Measurements from ENCODE around the gene SBK2. TPM values are rescaled to one million over a fixed set of nuclear protein-coding genes. Genes with fewer than 3 reads are reported as not detected.

SBK2 gene
- total RNA-seq, 1 experiment from 2014 or later, result 4.0 TPM

DNA sequence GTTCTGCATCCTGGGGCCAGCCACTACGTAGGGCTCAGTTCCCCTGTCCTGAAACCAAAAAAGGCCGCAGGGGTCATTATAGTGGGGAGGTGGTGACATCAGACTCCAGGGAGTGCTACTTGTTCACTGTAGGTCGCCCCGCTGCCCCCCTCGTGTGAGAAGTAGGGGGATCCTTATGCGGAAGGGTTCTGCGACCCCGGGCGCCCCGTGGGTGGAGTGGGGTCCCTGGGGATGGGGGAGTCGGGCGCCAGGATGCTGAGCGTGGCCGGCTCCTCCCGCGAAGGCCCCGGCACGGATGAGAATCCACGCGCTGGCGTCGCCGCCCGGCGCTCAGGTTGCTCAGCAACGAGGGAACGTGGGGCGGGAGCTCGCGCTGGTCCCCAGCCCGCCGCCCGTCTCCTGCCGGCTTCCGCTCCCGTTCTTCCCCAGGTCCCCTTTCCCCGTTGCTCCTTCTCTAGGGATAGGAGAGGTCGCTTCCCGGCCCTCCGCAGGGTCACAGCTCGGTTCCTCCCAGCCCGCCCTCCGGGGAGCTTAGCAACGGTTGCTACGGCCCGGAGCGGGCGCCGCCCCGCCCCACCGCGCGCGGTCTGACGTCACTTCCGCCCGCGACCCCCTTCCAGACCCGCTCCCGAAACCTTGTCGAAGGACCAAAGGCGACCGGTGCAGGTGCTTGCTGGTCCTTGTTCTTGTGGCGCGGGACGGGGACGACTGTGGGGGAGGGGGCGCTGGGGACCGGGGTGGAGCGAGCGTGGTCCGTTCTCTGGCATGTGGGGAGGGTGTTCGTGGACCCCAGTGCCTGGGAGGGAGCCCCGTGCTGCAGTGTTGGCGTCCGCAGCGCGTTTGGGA lies 52.1 kb downstream of the SBK2 start, which contains the start of gene NAT14:
TSS of gene NAT14 (plus strand) at position 596 of the 846 bp plus-strand sequence. CDS start 521 bp downstream, outside the sequence.
- Histone ChIP-seq H3K4me3 (ENCODE audit: insufficient read depth, low read depth, low read length) (peak within 1 kb of the TSS; percentile 80), H3K27me3 (ENCODE audit: control insufficient read depth, insufficient read depth, low read length) (no peaks in the 10 kb centered on the region), H3K36me3 (replicated peaks; ENCODE audit: control insufficient read depth, insufficient read depth, low read length) (no peaks in the 10 kb centered on the region)
- peak; percentile 99 for DNase-seq

DNA sequence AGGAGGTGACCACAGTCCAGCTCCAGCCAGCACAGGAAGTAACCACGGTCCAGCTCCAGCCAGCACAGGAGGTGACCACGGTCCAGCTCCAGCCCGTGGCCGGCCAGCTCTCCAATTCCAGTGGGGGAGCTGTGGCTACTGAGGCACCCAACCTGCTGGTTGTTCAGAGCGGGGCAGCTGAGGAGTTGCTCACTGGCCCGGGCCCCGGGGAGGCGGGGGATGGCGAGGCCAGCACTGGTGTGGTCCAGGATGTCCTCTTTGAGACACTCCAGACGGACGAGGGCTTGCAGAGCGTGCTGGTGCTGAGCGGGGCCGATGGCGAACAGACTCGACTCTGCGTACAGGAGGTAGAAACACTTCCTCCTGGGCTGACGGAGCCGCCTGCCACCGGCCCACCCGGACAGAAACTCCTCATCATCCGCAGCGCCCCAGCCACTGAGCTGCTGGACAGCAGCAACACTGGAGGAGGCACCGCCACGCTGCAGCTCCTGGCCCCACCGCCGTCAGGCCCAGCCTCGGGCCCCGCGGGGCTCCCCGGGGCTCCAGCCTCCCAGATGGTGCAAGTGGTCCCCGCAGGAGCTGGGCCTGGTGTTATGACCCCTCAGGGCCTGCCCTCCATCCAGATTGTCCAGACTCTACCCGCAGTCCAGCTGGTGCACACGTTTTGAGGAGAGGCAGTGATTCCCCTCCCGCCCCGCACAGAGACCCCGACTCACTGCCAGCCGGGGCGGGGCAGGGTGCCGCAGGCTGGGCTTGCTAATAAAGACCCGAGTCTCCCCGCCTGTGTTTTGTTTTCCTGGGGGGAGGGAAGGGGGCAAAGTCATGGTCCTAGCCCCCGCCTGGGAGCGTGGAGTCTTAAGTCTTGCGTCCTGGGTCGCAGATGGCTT lies 53.0 kb downstream of the SBK2 start:
- H3K36me3 ChIP-seq (replicated peaks; ENCODE audit: control insufficient read depth, insufficient read depth, low read length), result no peaks in the 10 kb centered on the region
- peak overlapping the region; percentile 80 for H3K4me3 ChIP-seq (ENCODE audit: insufficient read depth, low read depth, low read length)
- no peaks in the 10 kb centered on the region for H3K27me3 ChIP-seq (ENCODE audit: control insufficient read depth, insufficient read depth, low read length)
- DNase-seq, result peak; percentile 79

DNA sequence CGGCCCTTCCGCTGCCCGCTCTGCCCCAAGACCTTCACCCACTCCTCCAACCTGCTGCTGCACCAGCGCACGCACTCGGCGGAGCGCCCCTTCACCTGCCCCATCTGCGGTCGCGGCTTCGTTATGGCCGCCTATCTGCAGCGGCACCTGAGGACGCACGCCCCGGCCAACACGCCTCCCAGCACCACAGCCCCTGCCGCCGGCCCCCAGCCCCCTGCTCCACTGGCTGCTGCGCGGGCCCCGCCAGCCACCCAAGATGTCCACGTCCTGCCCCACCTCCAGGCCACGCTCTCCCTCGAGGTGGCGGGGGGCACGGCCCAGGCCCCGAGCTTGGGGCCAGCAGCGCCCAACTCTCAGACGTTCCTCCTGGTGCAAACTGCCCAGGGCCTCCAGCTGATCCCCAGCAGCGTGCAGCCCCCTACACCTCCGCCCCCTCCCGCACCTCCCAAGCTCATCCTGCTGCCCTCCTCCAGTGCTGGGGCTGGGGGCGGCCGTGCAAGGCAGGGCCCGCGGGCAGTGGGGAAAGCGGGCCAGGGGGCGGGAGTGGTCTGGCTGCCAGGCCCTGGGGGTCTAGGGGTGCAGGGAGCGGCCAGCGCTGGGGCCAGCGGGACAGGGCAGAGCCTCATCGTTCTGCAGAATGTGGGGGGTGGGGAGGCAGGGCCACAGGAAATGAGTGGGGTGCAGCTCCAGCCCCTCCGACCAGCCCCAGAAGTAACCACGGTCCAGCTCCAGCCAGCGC lies 53.8 kb downstream of the SBK2 start:
- no peak overlapping the region for H3K4me3 ChIP-seq (ENCODE audit: insufficient read depth, low read depth, low read length)
- H3K36me3 ChIP-seq (replicated peaks; ENCODE audit: control insufficient read depth, insufficient read depth, low read length), result no peaks in the 10 kb centered on the region
- DNase-seq, result no peak
- no peaks in the 10 kb centered on the region for H3K27me3 ChIP-seq (ENCODE audit: control insufficient read depth, insufficient read depth, low read length)

DNA sequence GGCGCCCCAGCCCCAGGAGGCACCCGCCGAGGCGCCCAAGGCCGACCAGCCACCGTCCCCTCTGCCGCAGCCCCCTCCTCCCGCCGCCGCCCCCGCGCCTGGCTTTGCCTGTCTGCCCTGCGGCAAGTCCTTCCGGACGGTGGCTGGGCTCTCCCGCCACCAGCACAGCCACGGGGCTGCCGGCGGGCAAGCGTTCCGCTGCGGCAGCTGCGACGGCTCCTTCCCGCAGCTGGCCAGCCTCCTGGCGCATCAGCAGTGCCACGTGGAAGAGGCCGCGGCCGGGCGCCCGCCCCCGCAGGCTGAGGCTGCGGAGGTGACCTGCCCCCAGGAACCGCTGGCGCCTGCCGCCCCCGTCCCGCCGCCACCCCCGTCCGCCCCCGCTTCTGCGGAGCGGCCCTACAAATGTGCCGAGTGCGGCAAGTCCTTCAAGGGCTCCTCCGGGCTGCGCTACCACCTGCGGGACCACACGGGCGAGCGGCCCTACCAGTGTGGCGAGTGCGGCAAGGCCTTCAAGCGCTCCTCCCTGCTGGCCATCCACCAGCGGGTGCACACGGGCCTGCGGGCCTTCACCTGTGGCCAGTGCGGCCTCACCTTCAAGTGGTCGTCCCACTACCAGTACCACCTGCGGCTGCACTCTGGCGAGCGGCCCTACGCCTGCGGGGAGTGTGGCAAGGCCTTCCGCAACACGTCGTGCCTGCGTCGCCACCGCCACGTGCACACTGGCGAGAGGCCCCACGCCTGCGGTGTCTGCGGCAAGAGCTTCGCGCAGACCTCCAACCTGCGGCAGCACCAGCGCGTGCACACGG lies 54.6 kb downstream of the SBK2 start:
- H3K36me3 ChIP-seq (replicated peaks; ENCODE audit: control insufficient read depth, insufficient read depth, low read length), result no peaks in the 10 kb centered on the region
- DNase-seq, result no peak
- no peak overlapping the region; the same call in 1 of the 2 replicates for H3K4me3 ChIP-seq (ENCODE audit: insufficient read depth, low read depth, low read length)
- no peaks in the 10 kb centered on the region for H3K27me3 ChIP-seq (ENCODE audit: control insufficient read depth, insufficient read depth, low read length)

DNA sequence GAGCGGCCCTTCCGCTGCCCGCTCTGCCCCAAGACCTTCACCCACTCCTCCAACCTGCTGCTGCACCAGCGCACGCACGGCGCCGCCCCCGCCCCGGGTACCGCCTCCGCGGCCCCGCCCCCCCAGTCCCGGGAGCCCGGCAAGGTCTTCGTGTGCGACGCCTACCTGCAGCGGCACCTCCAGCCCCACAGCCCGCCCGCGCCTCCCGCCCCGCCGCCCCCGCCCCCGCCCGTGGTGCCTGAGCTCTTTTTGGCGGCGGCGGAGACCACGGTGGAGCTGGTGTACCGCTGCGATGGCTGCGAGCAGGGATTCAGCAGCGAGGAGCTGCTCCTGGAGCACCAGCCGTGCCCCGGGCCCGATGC lies 55.2 kb downstream of the SBK2 start:
- H3K36me3 ChIP-seq (replicated peaks; ENCODE audit: control insufficient read depth, insufficient read depth, low read length), result no peaks in the 10 kb centered on the region
- DNase-seq, result peak; percentile 94
- H3K27me3 ChIP-seq (ENCODE audit: control insufficient read depth, insufficient read depth, low read length), result no peaks in the 10 kb centered on the region
- H3K4me3 ChIP-seq (ENCODE audit: insufficient read depth, low read depth, low read length), result no peak overlapping the region

DNA sequence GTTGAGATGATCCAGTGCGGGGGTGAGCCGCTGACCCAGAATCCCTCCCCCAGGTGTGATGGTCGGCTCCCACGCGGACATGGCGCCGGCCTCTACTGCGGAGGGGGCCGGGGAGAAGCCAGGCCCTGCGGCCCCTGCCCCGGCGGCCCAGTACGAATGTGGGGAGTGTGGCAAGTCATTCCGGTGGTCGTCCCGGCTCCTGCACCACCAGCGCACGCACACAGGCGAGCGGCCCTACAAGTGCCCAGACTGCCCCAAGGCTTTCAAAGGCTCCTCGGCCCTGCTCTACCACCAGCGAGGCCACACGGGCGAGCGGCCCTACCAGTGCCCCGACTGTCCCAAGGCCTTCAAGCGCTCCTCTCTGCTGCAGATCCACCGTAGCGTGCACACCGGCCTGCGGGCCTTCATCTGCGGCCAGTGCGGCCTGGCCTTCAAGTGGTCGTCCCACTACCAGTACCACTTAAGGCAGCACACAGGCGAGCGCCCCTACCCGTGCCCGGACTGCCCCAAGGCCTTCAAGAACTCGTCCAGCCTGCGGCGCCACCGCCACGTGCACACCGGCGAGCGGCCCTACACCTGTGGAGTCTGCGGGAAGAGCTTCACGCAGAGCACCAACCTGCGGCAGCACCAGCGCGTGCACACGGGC lies 55.7 kb downstream of the SBK2 start:
- DNase-seq, result peak; percentile 77
- no peak overlapping the region for H3K4me3 ChIP-seq (ENCODE audit: insufficient read depth, low read depth, low read length)

DNA sequence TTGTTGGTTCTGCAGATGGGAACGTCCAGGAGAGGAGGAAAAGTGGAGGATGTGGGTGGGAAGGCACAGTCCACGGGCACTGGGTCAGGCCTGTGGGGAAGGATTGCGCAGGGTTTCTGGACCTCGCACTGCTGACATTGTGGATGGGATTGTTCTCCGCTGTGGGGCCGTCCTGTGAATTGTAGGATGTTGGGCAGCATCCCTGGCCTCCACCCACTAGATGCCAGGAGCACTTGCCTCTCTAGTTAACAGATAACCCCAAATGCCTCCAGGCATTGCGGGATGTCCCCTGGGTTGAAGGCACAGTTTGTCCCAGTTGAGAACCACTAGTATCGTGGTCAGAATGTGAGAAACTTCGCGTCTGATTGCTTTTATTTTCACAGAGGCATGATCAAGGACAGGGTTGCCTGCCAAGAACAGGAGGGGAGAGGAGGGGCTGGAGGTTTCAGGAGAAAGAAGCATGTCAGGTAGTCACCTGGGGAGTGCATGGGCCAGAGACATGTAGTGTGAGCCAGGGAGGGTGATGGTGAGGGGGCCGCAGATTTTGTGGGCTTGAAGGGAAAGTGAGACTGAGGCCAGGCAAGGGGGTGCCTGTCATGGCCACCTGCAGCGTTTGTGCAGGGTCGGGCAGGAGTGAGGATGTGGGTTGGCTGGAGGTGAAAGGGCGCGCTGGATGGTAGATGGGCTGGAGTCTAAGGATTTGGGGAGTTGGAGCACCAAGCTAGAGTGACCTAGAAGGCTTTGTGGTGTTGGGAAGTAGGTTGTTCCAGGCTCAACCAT lies 57.3 kb downstream of the SBK2 start:
- Histone ChIP-seq H3K27me3 (ENCODE audit: control insufficient read depth, insufficient read depth, low read length) (no peaks in the 10 kb centered on the region), H3K4me3 (ENCODE audit: insufficient read depth, low read depth, low read length) (no peak overlapping the region), H3K36me3 (replicated peaks; ENCODE audit: control insufficient read depth, insufficient read depth, low read length) (no peaks in the 10 kb centered on the region)
- DNase-seq, result no peak

More for the DNA sequence above, 55.7 kb downstream of the SBK2 start:
- Histone ChIP-seq H3K36me3 (replicated peaks; ENCODE audit: control insufficient read depth, insufficient read depth, low read length) (no peaks in the 10 kb centered on the region), H3K27me3 (ENCODE audit: control insufficient read depth, insufficient read depth, low read length) (no peaks in the 10 kb centered on the region)

DNA sequence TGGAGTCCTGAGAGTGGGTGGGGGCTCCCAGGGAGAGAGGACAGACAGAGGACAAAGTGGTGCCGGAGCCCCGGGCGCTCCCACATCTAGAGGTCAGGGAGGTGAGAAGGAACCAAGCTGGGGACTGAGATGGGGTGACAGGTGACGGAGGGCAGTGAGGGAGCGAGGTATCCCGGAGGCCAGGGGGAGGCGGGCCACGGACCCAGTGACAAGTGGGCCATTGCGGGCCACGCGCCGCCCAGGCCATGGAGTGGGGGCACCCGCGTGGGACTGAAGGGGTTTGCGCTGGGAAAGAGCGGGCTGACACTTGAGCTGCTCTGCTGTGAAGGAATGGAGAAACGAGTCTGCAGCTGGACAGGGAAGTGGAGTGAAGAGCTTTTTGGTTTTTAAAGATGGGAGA lies 57.9 kb downstream of the SBK2 start:
- H3K27me3 ChIP-seq (ENCODE audit: control insufficient read depth, insufficient read depth, low read length), result no peaks in the 10 kb centered on the region
- no peaks in the 10 kb centered on the region for H3K36me3 ChIP-seq (replicated peaks; ENCODE audit: control insufficient read depth, insufficient read depth, low read length)
- H3K4me3 ChIP-seq (ENCODE audit: insufficient read depth, low read depth, low read length), result no peak overlapping the region
- DNase-seq, result no peak

Other genes starting within 250 kb of the SBK2 start
- 0.24 TPM in 1 of 2 replicates, not detected in the other for gene TMEM150B, start 211.8 kb downstream of the SBK2 start, total RNA-seq (2014; rRNA removed; shearing (Covaris generic))
- 36.1 and 58.9 TPM in 2 replicates for gene KMT5C, start 197.3 kb downstream of the SBK2 start, total RNA-seq (2014; rRNA removed; shearing (Covaris generic))
- 0.17 and 0.30 TPM in 2 replicates for gene COX6B2, start 182.4 kb downstream of the SBK2 start, total RNA-seq (2014; rRNA removed; shearing (Covaris generic))
- not detected in 2 replicates for gene GARIN5B, start 173.9 kb downstream of the SBK2 start, total RNA-seq (2014; rRNA removed; shearing (Covaris generic))
- gene IL11, start 166.7 kb downstream of the SBK2 start, total RNA-seq (2014; rRNA removed; shearing (Covaris generic)), result 0.59 and 1.2 TPM in 2 replicates
- not detected in 2 replicates for gene TMEM190, start 160.3 kb downstream of the SBK2 start, total RNA-seq (2014; rRNA removed; shearing (Covaris generic))
- 1.0 TPM in 1 of 2 replicates, not detected in the other for gene TMEM238, start 152.8 kb downstream of the SBK2 start, total RNA-seq (2014; rRNA removed; shearing (Covaris generic))
- gene RPL28, start 151.2 kb downstream of the SBK2 start, total RNA-seq (2014; rRNA removed; shearing (Covaris generic)), result 458 and 505 TPM in 2 replicates
- 369 and 380 TPM in 2 replicates for gene UBE2S, start 129.3 kb downstream of the SBK2 start, total RNA-seq (2014; rRNA removed; shearing (Covaris generic))
- 0.04 and 0.07 TPM in 2 replicates for gene SHISA7, start 93.8 kb downstream of the SBK2 start, total RNA-seq (2014; rRNA removed; shearing (Covaris generic))
- 178 and 185 TPM in 2 replicates for gene ISOC2, start 75.5 kb downstream of the SBK2 start, total RNA-seq (2014; rRNA removed; shearing (Covaris generic))
- gene C19orf85, start 72.4 kb downstream of the SBK2 start, total RNA-seq (2014; rRNA removed; shearing (Covaris generic)), result 1.6 and 3.7 TPM in 2 replicates
- 5.8 and 8.1 TPM in 2 replicates for gene ZNF628, start 60.5 kb downstream of the SBK2 start, total RNA-seq (2014; rRNA removed; shearing (Covaris generic))
- 56.0 and 71.2 TPM in 2 replicates for gene NAT14, start 51.9 kb downstream of the SBK2 start, total RNA-seq (2014; rRNA removed; shearing (Covaris generic))
- gene SSC5D, start 48.7 kb downstream of the SBK2 start, total RNA-seq (2014; rRNA removed; shearing (Covaris generic)), result 0.48 and 0.87 TPM in 2 replicates
- gene SBK3, start 8.4 kb upstream of the SBK2 start, total RNA-seq (2014; rRNA removed; shearing (Covaris generic)), result 0.17 and 2.4 TPM in 2 replicates
- gene ZNF579, start 43.7 kb upstream of the SBK2 start, total RNA-seq (2014; rRNA removed; shearing (Covaris generic)), result 17.2 and 20.5 TPM in 2 replicates
- 4.3 and 4.7 TPM in 2 replicates for gene FIZ1, start 62.4 kb upstream of the SBK2 start, total RNA-seq (2014; rRNA removed; shearing (Covaris generic))
- 11.2 and 13.6 TPM in 2 replicates for gene ZNF524, start 63.2 kb upstream of the SBK2 start, total RNA-seq (2014; rRNA removed; shearing (Covaris generic))
- gene ZNF865, start 68.5 kb upstream of the SBK2 start, total RNA-seq (2014; rRNA removed; shearing (Covaris generic)), result 3.5 and 4.9 TPM in 2 replicates
- 9.8 and 12.5 TPM in 2 replicates for gene ZNF784, start 87.4 kb upstream of the SBK2 start, total RNA-seq (2014; rRNA removed; shearing (Covaris generic))
- gene ZNF580, start 103.9 kb upstream of the SBK2 start, total RNA-seq (2014; rRNA removed; shearing (Covaris generic)), result 16.0 and 25.0 TPM in 2 replicates
- 64.7 and 67.0 TPM in 2 replicates for gene ZNF581, start 106.5 kb upstream of the SBK2 start, total RNA-seq (2014; rRNA removed; shearing (Covaris generic))
- gene CCDC106, start 111.1 kb upstream of the SBK2 start, total RNA-seq (2014; rRNA removed; shearing (Covaris generic)), result 13.2 and 14.4 TPM in 2 replicates
- gene U2AF2, start 117.9 kb upstream of the SBK2 start, total RNA-seq (2014; rRNA removed; shearing (Covaris generic)), result 231 and 289 TPM in 2 replicates
- gene EPN1, start 138.1 kb upstream of the SBK2 start, total RNA-seq (2014; rRNA removed; shearing (Covaris generic)), result 156 and 157 TPM in 2 replicates
- not detected in 2 replicates for gene NLRP9, start 201.3 kb upstream of the SBK2 start, total RNA-seq (2014; rRNA removed; shearing (Covaris generic))
- not detected in 2 replicates for gene RFPL4A, start 222.0 kb upstream of the SBK2 start, total RNA-seq (2014; rRNA removed; shearing (Covaris generic))
- gene RFPL4AL1, start 232.0 kb upstream of the SBK2 start, total RNA-seq (2014; rRNA removed; shearing (Covaris generic)), result not detected in 2 replicates

Data from H7 (cell line).